Hepatocyte (in vitro differentiated cells): Measurements from ENCODE around the gene OBSL1. TPM values are rescaled to one million over a fixed set of nuclear protein-coding genes. Genes with fewer than 3 reads are reported as not detected.

ENCODE experiments used
- DNase-seq: peaks from one replicate; pipeline ENCODE4 v3.0.0-alpha.2; 2016; ENCODE audit warnings: low spot score
- H2AFZ ChIP-seq: fragments of 200-600 bp; sonication (generic); 2 replicates; pipeline ENCODE4 v1.6.0; 2016; ENCODE audit warnings: antibody characterized with exemption, mild to moderate bottlenecking
- H3K27ac ChIP-seq: fragments of 200-600 bp; sonication (generic); 2 replicates; pipeline ENCODE4 v1.5.1; 2016; ENCODE audit warnings: mild to moderate bottlenecking
- H3K27me3 ChIP-seq: fragments of 200-600 bp; sonication (generic); 2 replicates; pipeline ENCODE4 v1.6.1; 2016
- H3K36me3 ChIP-seq: fragments of 200-600 bp; sonication (generic); replicated peaks from 2 replicates; pipeline ENCODE4 v1.5.1; 2016; ENCODE audit warnings: low read depth; ENCODE audit not compliant: insufficient read depth
- H3K4me1 ChIP-seq: fragments of 200-600 bp; sonication (generic); 2 replicates; pipeline ENCODE4 v1.5.1; 2016; ENCODE audit warnings: mild to moderate bottlenecking, moderate library complexity; ENCODE audit not compliant: insufficient read depth
- H3K4me2 ChIP-seq: fragments of 200-600 bp; sonication (generic); 2 replicates; pipeline ENCODE4 v1.6.0; 2016
- H3K4me3 ChIP-seq: fragments of 200-600 bp; sonication (generic); 2 replicates; pipeline ENCODE4 v1.5.1; 2016; ENCODE audit warnings: mild to moderate bottlenecking
- H3K79me2 ChIP-seq: fragments of 200-600 bp; sonication (generic); 2 replicates; pipeline ENCODE4 v1.6.0; 2017; ENCODE audit warnings: mild to moderate bottlenecking
- H3K9me2 ChIP-seq: fragments of 200-600 bp; sonication (generic); replicated peaks from 2 replicates; pipeline ENCODE4 v1.6.0; 2017; ENCODE audit warnings: mild to moderate bottlenecking; ENCODE audit not compliant: insufficient read depth
- H3K9me3 ChIP-seq: fragments of 200-600 bp; sonication (generic); 2 replicates; pipeline ENCODE4 v1.5.1; 2016; ENCODE audit warnings: low read depth, mild to moderate bottlenecking
- H4K20me1 ChIP-seq: fragments of 200-600 bp; sonication (generic); 2 replicates; pipeline ENCODE4 v1.6.0; 2016; ENCODE audit warnings: mild to moderate bottlenecking; ENCODE audit not compliant: insufficient read depth, poor library complexity, severe bottlenecking
- CTCF ChIP-seq: fragments of 200-600 bp; sonication (generic); IDR thresholded peaks from 2 replicates; pipeline ENCODE4 v1.5.1; 2016; ENCODE audit warnings: antibody characterized with exemption, mild to moderate bottlenecking; ENCODE audit not compliant: poor library complexity
- EZH2 ChIP-seq: fragments of 200-600 bp; sonication (generic); IDR thresholded peaks from 2 replicates; pipeline ENCODE4 v1.6.1; 2016; ENCODE audit warnings: antibody characterized with exemption, mild to moderate bottlenecking, borderline replicate concordance
- EZH2phosphoT487 ChIP-seq: fragments of 200-600 bp; sonication (generic); IDR thresholded peaks from one replicate; pipeline ENCODE4 v1.6.1; 2018; ENCODE audit warnings: antibody characterized with exemption, mild to moderate bottlenecking, low read depth, moderate library complexity; ENCODE audit not compliant: unreplicated experiment, severe bottlenecking
- WGBS: methylation state at CpG from one replicate; pipeline ENCODE4 v1.1.6; 2016; ENCODE audit warnings: low lambda C conversion rate; ENCODE audit errors: missing lambda C conversion rate; 5-methylcytosine and 5-hydroxymethylcytosine counted together
- polyA plus RNA-seq: library from polyadenylated mRNA; unstranded; fragments of >200 nt; fragmentation: Nextera tagmentation; extraction: Ambion mirVana; gene quantifications from 2 replicates; pipeline ENCODE4 v1.2.1, GENCODE V29; 2016
- total RNA-seq: library from RNA; depleted of rRNA; stranded (reverse); fragments of >200 nt; gene quantifications from 2 replicates; pipeline ENCODE4 v1.2.3, GENCODE V29; 2014

Gene OBSL1
- total and polyA plus RNA-seq, 2 experiments from 2014 or later, result 61.0 to 84.6 TPM

- 59% methylated on average over 14 of the region's 15 CpGs for WGBS
- no peaks in the 10 kb centered on the region for H3K9me3 ChIP-seq
- no peaks in the 10 kb centered on the region for H3K9me2 ChIP-seq
- peak overlapping the region; percentile 51 for H3K27ac ChIP-seq
- peaks cover 16% of the 10 kb centered on the region for H3K79me2 ChIP-seq
- no peaks in the 10 kb centered on the region for H3K27me3 ChIP-seq
- no peak overlapping the region for H3K4me3 ChIP-seq
- peaks cover 20% of the 10 kb centered on the region for H3K4me1 ChIP-seq
- TF ChIP-seq CTCF (no peak), EZH2 (no peak), EZH2phosphoT487 (no peak)
- no peaks in the 10 kb centered on the region for H3K36me3 ChIP-seq
- no peak overlapping the region for H2AFZ ChIP-seq
- DNase-seq, result no peak
- peak overlapping the region; percentile 41 for H3K4me2 ChIP-seq
- H4K20me1 ChIP-seq, result peaks cover 21% of the 10 kb centered on the region
Observed at GRCh38 chr2:219537657-219538488, 33.5 kb downstream of the OBSL1 start.

DNA sequence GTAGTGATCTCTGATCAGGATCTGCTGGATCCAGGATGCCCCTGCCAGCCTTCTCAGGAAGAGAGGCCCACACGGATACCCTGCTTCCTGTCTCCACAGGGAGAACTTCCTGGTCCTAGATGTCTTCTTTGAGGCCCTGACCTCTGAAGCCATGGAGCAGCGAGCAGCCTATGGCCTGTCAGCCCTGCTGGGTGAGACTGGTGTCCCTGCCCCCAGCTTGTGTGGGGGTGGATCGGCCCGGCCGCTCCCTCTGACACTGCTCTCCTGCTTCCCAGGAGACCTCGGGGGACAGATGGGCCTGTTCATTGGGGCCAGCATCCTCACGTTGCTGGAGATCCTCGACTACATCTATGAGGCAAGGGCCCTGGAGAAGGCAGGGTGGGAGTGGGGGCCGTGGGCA is 34.4 kb downstream of the OBSL1 start:
- H3K36me3 ChIP-seq, result no peaks in the 10 kb centered on the region
- no peak overlapping the region for H2AFZ ChIP-seq
- no peak overlapping the region for H3K4me2 ChIP-seq
- H3K9me3 ChIP-seq, result no peaks in the 10 kb centered on the region
- peaks cover 15% of the 10 kb centered on the region for H3K4me1 ChIP-seq
- TF ChIP-seq EZH2phosphoT487 (no peak), EZH2 (no peak), CTCF (no peak)
- peaks cover 8% of the 10 kb centered on the region for H3K79me2 ChIP-seq
- H3K4me3 ChIP-seq, result no peak overlapping the region
- peaks cover 15% of the 10 kb centered on the region for H4K20me1 ChIP-seq
- no peak for DNase-seq
- 79% methylated on average over 8 of the region's 9 CpGs for WGBS
- no peaks in the 10 kb centered on the region for H3K9me2 ChIP-seq
- H3K27me3 ChIP-seq, result no peaks in the 10 kb centered on the region
- no peak overlapping the region for H3K27ac ChIP-seq

DNA sequence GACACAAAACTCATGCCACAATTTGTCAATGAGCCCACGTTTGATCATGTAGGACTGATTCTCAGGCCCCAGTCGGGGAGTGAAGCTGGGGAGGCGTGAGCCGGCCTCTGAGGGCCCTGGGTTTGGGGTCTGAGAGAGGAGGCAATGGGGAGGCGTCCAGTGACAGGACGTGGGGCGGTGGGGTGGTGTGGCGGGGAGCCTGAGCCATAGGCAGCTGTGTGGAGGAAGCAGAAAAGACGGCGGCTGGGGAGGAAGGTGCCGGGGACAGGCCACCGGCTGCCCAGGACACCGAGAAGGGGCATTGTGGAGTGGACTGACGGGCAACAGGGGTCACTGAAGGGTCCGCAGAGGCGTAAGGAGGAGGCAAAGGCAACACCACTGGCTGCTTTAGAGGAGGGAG is 34.9 kb downstream of the OBSL1 start:
- H3K4me1 ChIP-seq, result peaks cover 12% of the 10 kb centered on the region
- DNase-seq, result no peak
- peaks cover 14% of the 10 kb centered on the region for H4K20me1 ChIP-seq
- no peak overlapping the region for H3K4me3 ChIP-seq
- no peak overlapping the region for H3K4me2 ChIP-seq
- peaks cover 7% of the 10 kb centered on the region for H3K79me2 ChIP-seq
- H2AFZ ChIP-seq, result no peak overlapping the region
- no peaks in the 10 kb centered on the region for H3K36me3 ChIP-seq
- no peak for TF ChIP-seq CTCF
- TF ChIP-seq EZH2, result no peak
- TF ChIP-seq EZH2phosphoT487, result no peak
- H3K9me3 ChIP-seq, result no peaks in the 10 kb centered on the region
- WGBS, result 88% methylated on average over 8 of the region's 16 CpGs
- no peaks in the 10 kb centered on the region for H3K27me3 ChIP-seq
- H3K27ac ChIP-seq, result no peak overlapping the region
- H3K9me2 ChIP-seq, result no peaks in the 10 kb centered on the region
